Activated CD4-positive, CD25-positive, alpha-beta regulatory T cell (primary cell): ENCODE results near the gene SHISA9.
"Not testable (repeated sequence)": the region's sequence is repeated elsewhere in the genome, so short reads cannot be mapped to it uniquely, and the experiment has no call there.

Experiments used
- DNase-seq, 4 experiments: peaks; one replicate each; lab custom pipeline; 2025; lab: John Stamatoyannopoulos, UW

Gene SHISA9

GRCh38 chr16:12900156-12900555 lies 1.2 kb upstream of the SHISA9 start:
- no peak for DNase-seq

- DNase-seq: no peak
These were observed 697 bp upstream of the SHISA9 start for GRCh38 chr16:12900599-12901203.

GRCh38 chr16:12901204-12901596 lies 198 bp upstream of the SHISA9 start:
- no peak for DNase-seq

- DNase-seq: no peak
These were observed 1.3 kb downstream of the SHISA9 start for GRCh38 chr16:12902511-12903372.

- no peak for DNase-seq
These were observed 2.3 kb downstream of the SHISA9 start for GRCh38 chr16:12903407-12904328.

GRCh38 chr16:12904329-12904671 lies 2.9 kb downstream of the SHISA9 start:
- DNase-seq: no peak

GRCh38 chr16:12906271-12906670 lies 4.9 kb downstream of the SHISA9 start:
- no peak for DNase-seq

- no peak for DNase-seq
These were observed 5.5 kb downstream of the SHISA9 start for GRCh38 chr16:12906765-12907516.

GRCh38 chr16:12907670-12908233 lies 6.4 kb downstream of the SHISA9 start:
- DNase-seq: no peak

- DNase-seq: no peak
These were observed 15.8 kb downstream of the SHISA9 start for GRCh38 chr16:12917246-12917645.

- no peak for DNase-seq
These were observed 16.3 kb downstream of the SHISA9 start for GRCh38 chr16:12917653-12918052.

- no peak for DNase-seq
These were observed 19.3 kb downstream of the SHISA9 start for GRCh38 chr16:12920739-12921138.

- not testable (repeated sequence) for DNase-seq
These were observed 22.2 kb downstream of the SHISA9 start for GRCh38 chr16:12923640-12924039.

- DNase-seq: no peak
These were observed 23.8 kb downstream of the SHISA9 start for GRCh38 chr16:12925026-12925800.

GRCh38 chr16:12927591-12927990 lies 26.2 kb downstream of the SHISA9 start:
- DNase-seq: no peak

GRCh38 chr16:12930881-12931280 lies 29.5 kb downstream of the SHISA9 start:
- DNase-seq: no peak

- DNase-seq: no peak
These were observed 35.0 kb downstream of the SHISA9 start for GRCh38 chr16:12936391-12936790.

- no peak for DNase-seq
These were observed 40.5 kb downstream of the SHISA9 start for GRCh38 chr16:12941896-12942295.

GRCh38 chr16:12942861-12943260 lies 41.5 kb downstream of the SHISA9 start:
- no peak for DNase-seq

- no peak for DNase-seq
These were observed 42.9 kb downstream of the SHISA9 start for GRCh38 chr16:12944300-12944699.

GRCh38 chr16:12951392-12951791 lies 50.0 kb downstream of the SHISA9 start:
- DNase-seq: no peak
